HCT116 (cell line): ENCODE data around the gene RACK1. TPM values are rescaled to one million over a fixed set of nuclear protein-coding genes. Genes with fewer than 3 reads are reported as not detected.
A peak's percentile ranks its signal among the peaks of the same experiment; 100 is the strongest.

Experiments used
- ATAC-seq: fragments of 200-7000 bp; cut with Tn5 transposase; 2 replicates; pipeline ENCODE4 v1.9.1; 2020; ENCODE audit warnings: mild to moderate bottlenecking, moderate library complexity
- BruUV-seq: library from RNA; stranded (reverse); fragments of 400-500 nt; replicated peaks from 2 replicates; lab custom pipeline; 2021; lab: Mats Ljungman, UMichigan
- CTCF ChIA-PET: fragments of 300-600 bp; sonication (Branson Sonifier 250); formaldehyde crosslinking; loops from one replicate; lab custom pipeline; 2021; ENCODE audit warnings: antibody characterized with exemption; lab: Charles Lee
- POLR2A ChIA-PET: fragments of 300-600, 350-600 bp; sonication (Branson Sonifier 250); formaldehyde crosslinking; loops from one replicate; lab custom pipeline; 2021; ENCODE audit warnings: antibody characterized with exemption; lab: Charles Lee
- RAD21 ChIA-PET, 2 experiments: fragments of 300-600 bp; sonication (Branson Sonifier 250); formaldehyde crosslinking; loops; one replicate each; lab custom pipeline; 2023; ENCODE audit warnings: low total read pairs in 2 of 2; ENCODE audit not compliant: uncharacterized antibody in 2 of 2, unreplicated experiment in 2 of 2, low non-redundant PET in 1 of 2; lab: Charles Lee
- DNase-seq: peaks from one replicate; pipeline ENCODE4 v3.0.0-alpha.2; 2010; ENCODE audit warnings: low read depth, low spot score
- H2AFZ ChIP-seq: fragments of 200-600 bp; shearing (Covaris generic), sonication (generic); 2 replicates; pipeline ENCODE4 v1.6.1; 2017; ENCODE audit warnings: low read depth, mixed run types, mixed read lengths, antibody characterized with exemption, low read length; ENCODE audit not compliant: poor library complexity, severe bottlenecking
- H3K27ac ChIP-seq: 2 replicates; pipeline ENCODE4 v1.5.1; 2012; ENCODE audit warnings: low read depth, low read length
- H3K27me3 ChIP-seq: fragments of 200-600 bp; sonication (generic); 2 replicates; pipeline ENCODE4 v1.6.1; 2016; ENCODE audit warnings: mixed run types, low read length, mixed read lengths; ENCODE audit not compliant: insufficient read depth
- H3K36me3 ChIP-seq, 2 experiments: fragments of 200-500 bp in 1 of 2; fragments of 200-600 bp in 1 of 2; sonication (Bioruptor generic) in 1 of 2; sonication (generic) in 1 of 2; 2 replicates each; pipeline versions ENCODE4 v1.5.1 to v1.6.1; 2014 to 2016; ENCODE audit warnings: low read length in 2 of 2, inconsistent platforms in 1 of 2, mixed read lengths in 1 of 2, mixed run types in 1 of 2; ENCODE audit not compliant: insufficient read depth in 2 of 2, control insufficient read depth in 1 of 2
- H3K4me1 ChIP-seq, 2 experiments: fragments of 200-600 bp in 1 of 2; sonication (generic) in 1 of 2; 2 replicates each; pipeline versions ENCODE4 v1.5.1 to v1.6.1; 2012 to 2017; ENCODE audit warnings: low read length in 2 of 2, inconsistent platforms in 1 of 2, mild to moderate bottlenecking in 1 of 2, mixed read lengths in 1 of 2, mixed run types in 1 of 2, moderate library complexity in 1 of 2; ENCODE audit not compliant: insufficient read depth in 2 of 2, control insufficient read depth in 1 of 2
- H3K4me2 ChIP-seq: fragments of 200-600 bp; sonication (generic); 2 replicates; pipeline ENCODE4 v1.6.1; 2017; ENCODE audit warnings: mixed run types, low read length, mixed read lengths
- H3K4me3 ChIP-seq, 2 experiments: fragments of 200-600 bp in 1 of 2; sonication (generic) in 1 of 2; replicated peaks in 1 of 2; 2 replicates each; pipeline ENCODE4 v1.5.1; 2011 to 2016; ENCODE audit warnings: low read length in 2 of 2, control low read depth in 1 of 2, low read depth in 1 of 2, mild to moderate bottlenecking in 1 of 2, mixed read lengths in 1 of 2, mixed run types in 1 of 2
- H3K79me2 ChIP-seq: fragments of 200-600 bp; sonication (generic); 2 replicates; pipeline ENCODE4 v1.6.1; 2017; ENCODE audit warnings: mild to moderate bottlenecking, mixed run types, low read length, moderate library complexity, mixed read lengths; ENCODE audit not compliant: insufficient read depth
- H3K9ac ChIP-seq: fragments of 200-600 bp; sonication (generic); 2 replicates; pipeline ENCODE4 v1.6.1; 2016; ENCODE audit warnings: low read length, mixed read lengths
- H3K9me2 ChIP-seq: fragments of 200-600 bp; sonication (generic), shearing (Covaris generic); 2 replicates; pipeline ENCODE4 v1.6.1; 2017; ENCODE audit warnings: mixed run types, mild to moderate bottlenecking, moderate library complexity; ENCODE audit not compliant: insufficient read depth
- H3K9me3 ChIP-seq, 2 experiments: fragments of 200-500 bp in 1 of 2; fragments of 200-600 bp in 1 of 2; sonication (Bioruptor generic) in 1 of 2; sonication (generic) in 1 of 2; 2 replicates each; pipeline ENCODE4 v1.6.1; 2014 to 2017; ENCODE audit warnings: low read length in 2 of 2, mixed read lengths in 2 of 2, inconsistent platforms in 1 of 2, low read depth in 1 of 2, mild to moderate bottlenecking in 1 of 2, mixed run types in 1 of 2, moderate library complexity in 1 of 2; ENCODE audit not compliant: control insufficient read depth in 1 of 2, insufficient read depth in 1 of 2
- H4K20me1 ChIP-seq: fragments of 200-600 bp; sonication (generic), shearing (Covaris generic); 2 replicates; pipeline ENCODE4 v1.6.1; 2017; ENCODE audit warnings: mixed run types, mild to moderate bottlenecking, moderate library complexity; ENCODE audit not compliant: insufficient read depth
- CBX3 ChIP-seq: IDR thresholded peaks from 2 replicates; pipeline ENCODE4 v1.6.1; 2012; ENCODE audit warnings: low read depth
- CEBPB ChIP-seq: IDR thresholded peaks from 2 replicates; pipeline ENCODE4 v1.6.1; 2012; ENCODE audit warnings: low read depth
- EGR1 ChIP-seq: IDR thresholded peaks from 2 replicates; pipeline ENCODE4 v1.6.1; 2012; ENCODE audit warnings: low read depth
- POLR2A ChIP-seq: IDR thresholded peaks from 2 replicates; pipeline ENCODE4 v1.7.0; 2011; ENCODE audit warnings: borderline replicate concordance; ENCODE audit not compliant: insufficient read depth, insufficient read length; ENCODE audit errors: extremely low read depth
- POLR2AphosphoS5 ChIP-seq: IDR thresholded peaks from 2 replicates; pipeline ENCODE4 v1.6.1; 2011; ENCODE audit warnings: mild to moderate bottlenecking, low read depth, low read length, moderate library complexity
- RAD21 ChIP-seq: IDR thresholded peaks from 2 replicates; pipeline ENCODE4 v1.6.1; 2012; ENCODE audit warnings: low read depth, mild to moderate bottlenecking
- SIN3A ChIP-seq: IDR thresholded peaks from 2 replicates; pipeline ENCODE4 v1.6.1; 2012; ENCODE audit warnings: low read depth
- SP1 ChIP-seq: IDR thresholded peaks from 2 replicates; pipeline ENCODE4 v1.6.1; 2012; ENCODE audit warnings: low read depth
- TCF7L2 ChIP-seq: IDR thresholded peaks from 2 replicates; pipeline ENCODE4 v1.7.0; 2011; ENCODE audit warnings: borderline replicate concordance, inconsistent platforms; ENCODE audit not compliant: insufficient read depth, insufficient read length; ENCODE audit errors: extremely low read depth
- YY1 ChIP-seq: IDR thresholded peaks from 2 replicates; pipeline ENCODE4 v1.6.1; 2011; ENCODE audit warnings: low read length, low read depth, moderate library complexity, mild to moderate bottlenecking; ENCODE audit not compliant: insufficient replicate concordance; ENCODE audit errors: extremely low read depth
- ZNF274 ChIP-seq: fragments of 200-500 bp; sonication (Bioruptor generic); IDR thresholded peaks from 2 replicates; pipeline ENCODE4 v1.6.1; 2014; ENCODE audit warnings: mild to moderate bottlenecking, low read depth, low read length, inconsistent platforms
- intact Hi-C: fragments of 100-400 bp; cut with micrococcal nuclease; formaldehyde crosslinking; loops from 2 replicates; pipeline ENCODE4 v1.10.0; 2022
- total RNA-seq: library from RNA; stranded (reverse); gene quantifications from one replicate; pipeline ENCODE4 v1.2.1, GENCODE V29; 2021; ENCODE audit not compliant: unreplicated experiment
- TF ChIP-seq, protein P1 (sequence below): IDR thresholded peaks from 2 replicates; pipeline ENCODE4 v1.6.1; 2012
- TF ChIP-seq, protein P2 (sequence below): IDR thresholded peaks from 2 replicates; pipeline ENCODE4 v1.6.1; 2012; ENCODE audit warnings: low read depth
- TF ChIP-seq, protein P3 (sequence below), 3 experiments: fragments of 200-600 bp in 1 of 3; sonication (generic) in 1 of 3; IDR thresholded peaks in 2 of 3; conservative IDR thresholded peaks in 1 of 3; 2 replicates each; pipeline ENCODE4 v1.5.1; 2012 to 2017; ENCODE audit warnings: low read depth in 2 of 3, low read length in 2 of 3, antibody characterized with exemption in 1 of 3, borderline replicate concordance in 1 of 3, control low read depth in 1 of 3, mild to moderate bottlenecking in 1 of 3, mixed read lengths in 1 of 3, mixed run types in 1 of 3, moderate library complexity in 1 of 3; ENCODE audit not compliant: insufficient read depth in 1 of 3

Gene RACK1
- total RNA-seq, 1 experiment from 2014 or later: 2,432 TPM

GRCh38 chr5:181235689-181236366, 7.9 kb downstream of the RACK1 start:
- Histone ChIP-seq H3K9ac (no peak overlapping the region), H3K9me2 (no peaks in the 10 kb centered on the region), H3K9me3 (no peaks in the 10 kb centered on the region), H3K4me3 (no peak overlapping the region), H4K20me1 (peaks cover 41% of the 10 kb centered on the region; the same call in 1 of the 2 replicates), H3K27me3 (no peaks in the 10 kb centered on the region), H3K4me2 (no peak overlapping the region), H3K79me2 (peaks cover 42% of the 10 kb centered on the region), H3K36me3 (peaks cover 42 to 60% of the 10 kb centered on the region in 2 experiments), H2AFZ (no peak overlapping the region), H3K4me1 (no peaks in the 10 kb centered on the region), H3K27ac (peak overlapping the region; percentile 1; the same call in 1 of the 2 replicates)
- POLR2A ChIA-PET: interaction anchor here (1.9 kb wide), 1 partner anchor 12 kb away, joined by 11 read pairs; the partner anchor contains the start of gene TRIM41
- CTCF ChIA-PET: no interaction called here
- intact Hi-C loops: no loop called here
- TF ChIP-seq CEBPB (no peak), EGR1 (no peak), SP1 (no peak), POLR2AphosphoS5 (peak; percentile 45), YY1 (no peak), ZNF274 (no peak), POLR2A (peak; percentile 38)
- TF ChIP-seq, protein P1, sequence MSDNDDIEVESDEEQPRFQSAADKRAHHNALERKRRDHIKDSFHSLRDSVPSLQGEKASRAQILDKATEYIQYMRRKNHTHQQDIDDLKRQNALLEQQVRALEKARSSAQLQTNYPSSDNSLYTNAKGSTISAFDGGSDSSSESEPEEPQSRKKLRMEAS: no peak
- DNase-seq (no peak), ATAC-seq (peak; percentile 10)
- RAD21 ChIA-PET: no interaction called here
- no TSS peak for BruUV-seq

- H3K9ac ChIP-seq: no peak overlapping the region
- intact Hi-C loops: no loop called here
- H3K4me3 ChIP-seq: no peak overlapping the region
- H3K4me1 ChIP-seq: no peaks in the 10 kb centered on the region
- H4K20me1 ChIP-seq: peaks cover 41% of the 10 kb centered on the region; the same call in 1 of the 2 replicates
- CTCF ChIA-PET: no interaction called here
- DNase-seq (no peak), ATAC-seq (peak; percentile 28)
- POLR2A ChIA-PET: interaction anchor here (1.9 kb wide), 1 partner anchor 12 kb away, joined by 11 read pairs; the partner anchor contains the start of gene TRIM41
- peaks cover 37% of the 10 kb centered on the region for H3K79me2 ChIP-seq
- H3K27me3 ChIP-seq: no peaks in the 10 kb centered on the region
- H2AFZ ChIP-seq: no peak overlapping the region
- peak overlapping the region; percentile 34; the same call in 1 of the 2 replicates for H3K27ac ChIP-seq
- no peak overlapping the region for H3K4me2 ChIP-seq
- peaks cover 40 to 55% of the 10 kb centered on the region in 2 experiments for H3K36me3 ChIP-seq
- BruUV-seq: TSS peak; percentile 45
- no peaks in the 10 kb centered on the region for H3K9me2 ChIP-seq
- no peaks in the 10 kb centered on the region for H3K9me3 ChIP-seq
- RAD21 ChIA-PET: interaction anchor here in 1 of 2 experiments (0.6 kb wide), 1 partner anchor 30 kb away, joined by 3 read pairs; no protein-coding TSS in a partner anchor
- TF ChIP-seq CBX3 (no peak), RAD21 (no peak), SIN3A (no peak), CEBPB (no peak), EGR1 (no peak), TCF7L2 (no peak)
- TF ChIP-seq, protein P2, sequence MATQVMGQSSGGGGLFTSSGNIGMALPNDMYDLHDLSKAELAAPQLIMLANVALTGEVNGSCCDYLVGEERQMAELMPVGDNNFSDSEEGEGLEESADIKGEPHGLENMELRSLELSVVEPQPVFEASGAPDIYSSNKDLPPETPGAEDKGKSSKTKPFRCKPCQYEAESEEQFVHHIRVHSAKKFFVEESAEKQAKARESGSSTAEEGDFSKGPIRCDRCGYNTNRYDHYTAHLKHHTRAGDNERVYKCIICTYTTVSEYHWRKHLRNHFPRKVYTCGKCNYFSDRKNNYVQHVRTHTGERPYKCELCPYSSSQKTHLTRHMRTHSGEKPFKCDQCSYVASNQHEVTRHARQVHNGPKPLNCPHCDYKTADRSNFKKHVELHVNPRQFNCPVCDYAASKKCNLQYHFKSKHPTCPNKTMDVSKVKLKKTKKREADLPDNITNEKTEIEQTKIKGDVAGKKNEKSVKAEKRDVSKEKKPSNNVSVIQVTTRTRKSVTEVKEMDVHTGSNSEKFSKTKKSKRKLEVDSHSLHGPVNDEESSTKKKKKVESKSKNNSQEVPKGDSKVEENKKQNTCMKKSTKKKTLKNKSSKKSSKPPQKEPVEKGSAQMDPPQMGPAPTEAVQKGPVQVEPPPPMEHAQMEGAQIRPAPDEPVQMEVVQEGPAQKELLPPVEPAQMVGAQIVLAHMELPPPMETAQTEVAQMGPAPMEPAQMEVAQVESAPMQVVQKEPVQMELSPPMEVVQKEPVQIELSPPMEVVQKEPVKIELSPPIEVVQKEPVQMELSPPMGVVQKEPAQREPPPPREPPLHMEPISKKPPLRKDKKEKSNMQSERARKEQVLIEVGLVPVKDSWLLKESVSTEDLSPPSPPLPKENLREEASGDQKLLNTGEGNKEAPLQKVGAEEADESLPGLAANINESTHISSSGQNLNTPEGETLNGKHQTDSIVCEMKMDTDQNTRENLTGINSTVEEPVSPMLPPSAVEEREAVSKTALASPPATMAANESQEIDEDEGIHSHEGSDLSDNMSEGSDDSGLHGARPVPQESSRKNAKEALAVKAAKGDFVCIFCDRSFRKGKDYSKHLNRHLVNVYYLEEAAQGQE: no peak
- TF ChIP-seq, protein P3, sequence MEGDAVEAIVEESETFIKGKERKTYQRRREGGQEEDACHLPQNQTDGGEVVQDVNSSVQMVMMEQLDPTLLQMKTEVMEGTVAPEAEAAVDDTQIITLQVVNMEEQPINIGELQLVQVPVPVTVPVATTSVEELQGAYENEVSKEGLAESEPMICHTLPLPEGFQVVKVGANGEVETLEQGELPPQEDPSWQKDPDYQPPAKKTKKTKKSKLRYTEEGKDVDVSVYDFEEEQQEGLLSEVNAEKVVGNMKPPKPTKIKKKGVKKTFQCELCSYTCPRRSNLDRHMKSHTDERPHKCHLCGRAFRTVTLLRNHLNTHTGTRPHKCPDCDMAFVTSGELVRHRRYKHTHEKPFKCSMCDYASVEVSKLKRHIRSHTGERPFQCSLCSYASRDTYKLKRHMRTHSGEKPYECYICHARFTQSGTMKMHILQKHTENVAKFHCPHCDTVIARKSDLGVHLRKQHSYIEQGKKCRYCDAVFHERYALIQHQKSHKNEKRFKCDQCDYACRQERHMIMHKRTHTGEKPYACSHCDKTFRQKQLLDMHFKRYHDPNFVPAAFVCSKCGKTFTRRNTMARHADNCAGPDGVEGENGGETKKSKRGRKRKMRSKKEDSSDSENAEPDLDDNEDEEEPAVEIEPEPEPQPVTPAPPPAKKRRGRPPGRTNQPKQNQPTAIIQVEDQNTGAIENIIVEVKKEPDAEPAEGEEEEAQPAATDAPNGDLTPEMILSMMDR (IDR thresholded peaks at IDR 0.05 in 2 of 3, conservative IDR thresholded peaks at IDR 0.05 in 1 of 3; ENCODE audit: borderline replicate concordance in 1 of 3, insufficient read depth in 1 of 3, low read depth in 2 of 3, low read length in 2 of 3): no peak
Observed at GRCh38 chr5:181235323-181235688, 8.4 kb downstream of the RACK1 start.
